Pons (tissue), 1 donor: Measurements from ENCODE around the gene RBM10.
A peak's percentile ranks its signal among the peaks of the same experiment; 100 is the strongest.

Experiments used
- DNase-seq: peaks from one replicate; pipeline ENCODE4 v3.0.0-alpha.2; 2016; ENCODE audit warnings: low spot score

RBM10 gene

GRCh38 chrX:47218280-47218919, 73.4 kb downstream of the RBM10 start, which contains the start of gene CDK16:
CDK16 (plus strand) TSS chrX:47218681; CDS start chrX:47223558, 4,877 bp downstream.
- DNase-seq = peak; percentile 72

- DNase-seq = no peak
Observed at GRCh38 chrX:47218920-47219815, 74.1 kb downstream of the RBM10 start.

- no peak for DNase-seq
Observed at GRCh38 chrX:47221756-47222155, 76.7 kb downstream of the RBM10 start.

- DNase-seq = no peak
Observed at GRCh38 chrX:47222751-47223350, 77.8 kb downstream of the RBM10 start.

- no peak for DNase-seq
Observed at GRCh38 chrX:47223476-47224250, 78.6 kb downstream of the RBM10 start.

- no peak for DNase-seq
Observed at GRCh38 chrX:47224266-47224895, 79.4 kb downstream of the RBM10 start.

- no peak for DNase-seq
Observed at GRCh38 chrX:47224896-47225290, 79.9 kb downstream of the RBM10 start.

GRCh38 chrX:47226071-47226470, 81.0 kb downstream of the RBM10 start:
- no peak for DNase-seq

GRCh38 chrX:47226531-47227333, 81.7 kb downstream of the RBM10 start:
- DNase-seq = no peak

GRCh38 chrX:47227334-47227583, 82.2 kb downstream of the RBM10 start:
- no peak for DNase-seq

GRCh38 chrX:47228550-47229270, 83.7 kb downstream of the RBM10 start:
- DNase-seq = no peak

- DNase-seq = no peak
Observed at GRCh38 chrX:47229427-47229826, 84.4 kb downstream of the RBM10 start.

GRCh38 chrX:47230136-47230868, 85.3 kb downstream of the RBM10 start:
- DNase-seq = no peak

- DNase-seq = no peak
Observed at GRCh38 chrX:47231167-47231566, 86.1 kb downstream of the RBM10 start.

- DNase-seq = no peak
Observed at GRCh38 chrX:47232197-47232802, 87.3 kb downstream of the RBM10 start.

- DNase-seq = no peak
Observed at GRCh38 chrX:47232803-47233332, 87.8 kb downstream of the RBM10 start, which contains the start of gene USP11. USP11 (plus strand) TSS chrX:47233009; CDS start chrX:47233044, 35 bp downstream.

- DNase-seq = peak; percentile 92
Observed at GRCh38 chrX:47233333-47234113, 88.5 kb downstream of the RBM10 start.

- no peak for DNase-seq
Observed at GRCh38 chrX:47234583-47234982, 89.6 kb downstream of the RBM10 start.
